Measurements from ENCODE around the gene GJA3.

GRCh38 chr13:20125783-20126165 is 35.1 kb downstream of the GJA3 start:
- TF ChIP-seq CTCF (IDR thresholded peaks at IDR 0.05) (no peak), POLR2A (IDR thresholded peaks at IDR 0.05) (no peak)
